Measurements from ENCODE around the gene UTS2R. TPM values are rescaled to one million over a fixed set of nuclear protein-coding genes. Genes with fewer than 3 reads are reported as not detected.
A peak's percentile ranks its signal among the peaks of the same experiment; 100 is the strongest.

UTS2R gene
- total RNA-seq, 2 donors from 2014 or later, result not detected

GRCh38 chr17:82351254-82351712 is 20.3 kb upstream of the UTS2R start:
- Histone ChIP-seq H3K4me3 (no peak overlapping the region), H3K27ac (no peak overlapping the region), H3K36me3 (replicated peaks in 1 of 2; ENCODE audit: insufficient read depth in 1 of 2, low read depth in 2 of 2) (no peaks in the 10 kb centered on the region), H3K4me1 (peaks cover 10% of the 10 kb centered on the region), H3K9me3 (no peaks in the 10 kb centered on the region), H3K27me3 (no peaks in the 10 kb centered on the region)
- no peak for ATAC-seq
- 45 to 52% methylated on average over 4 to 21 of the region's 21 CpGs for WGBS, 2 donors
- intact Hi-C loops (cut with DNase I), result loop anchor here (5.0 kb wide), 2 partner anchors 206 to 426 kb away; no protein-coding TSS in a partner anchor
- DNase-seq, result no peak
- TF ChIP-seq POLR2A (IDR thresholded peaks at IDR 0.05) (no peak), CTCF (IDR thresholded peaks at IDR 0.05) (no peak)

GRCh38 chr17:82351713-82352488 is 19.7 kb upstream of the UTS2R start:
- WGBS, 2 donors, result 28 to 33% methylated on average over 8 to 26 of the region's 26 CpGs
- no peak overlapping the region for H3K4me3 ChIP-seq
- peak; percentile 82 for ATAC-seq

GRCh38 chr17:82353484-82353883 is 18.1 kb upstream of the UTS2R start:
- ATAC-seq (no peak), DNase-seq (no peak)
- 74 to 100% methylated on average over 2 to 5 of the region's 8 CpGs for WGBS, 2 donors
- Histone ChIP-seq H3K9me3 (no peaks in the 10 kb centered on the region), H3K27ac (no peak overlapping the region), H3K36me3 (replicated peaks in 1 of 2; ENCODE audit: insufficient read depth in 1 of 2, low read depth in 2 of 2) (no peaks in the 10 kb centered on the region), H3K4me3 (no peak overlapping the region), H3K4me1 (peaks cover 23% of the 10 kb centered on the region), H3K27me3 (no peaks in the 10 kb centered on the region)
- intact Hi-C loops (cut with DNase I), result loop anchor here (5.0 kb wide), 2 partner anchors 204 to 424 kb away; no protein-coding TSS in a partner anchor
- no peak for TF ChIP-seq POLR2A (IDR thresholded peaks at IDR 0.05)
- no peak for TF ChIP-seq CTCF (IDR thresholded peaks at IDR 0.05)

More at GRCh38 chr17:82351713-82352488, 19.7 kb upstream of the UTS2R start:
- peak; percentile 88 to 91 (median 90) for DNase-seq
- Histone ChIP-seq H3K27me3 (no peaks in the 10 kb centered on the region), H3K36me3 (replicated peaks in 1 of 2; ENCODE audit: insufficient read depth in 1 of 2, low read depth in 2 of 2) (no peaks in the 10 kb centered on the region), H3K4me1 (peaks cover 16% of the 10 kb centered on the region), H3K9me3 (no peaks in the 10 kb centered on the region), H3K27ac (no peak overlapping the region)
- intact Hi-C loops (cut with DNase I), result loop anchor here (5.0 kb wide), 2 partner anchors 205 to 425 kb away; no protein-coding TSS in a partner anchor
- no peak for TF ChIP-seq POLR2A (IDR thresholded peaks at IDR 0.05)
- TF ChIP-seq CTCF (IDR thresholded peaks at IDR 0.05), result peak; percentile 92 to 97 (median 94)

- ATAC-seq, result no peak
- TF ChIP-seq POLR2A (IDR thresholded peaks at IDR 0.05) (no peak), CTCF (IDR thresholded peaks at IDR 0.05) (no peak)
- DNase-seq, result no peak
- Histone ChIP-seq H3K27ac (no peak overlapping the region), H3K27me3 (no peaks in the 10 kb centered on the region), H3K9me3 (no peaks in the 10 kb centered on the region), H3K4me3 (no peak overlapping the region), H3K36me3 (replicated peaks in 1 of 2; ENCODE audit: insufficient read depth in 1 of 2, low read depth in 2 of 2) (no peaks in the 10 kb centered on the region), H3K4me1 (peaks cover 23% of the 10 kb centered on the region)
- intact Hi-C loops (cut with DNase I), result loop anchor here (5.0 kb wide), 2 partner anchors 202 to 422 kb away; no protein-coding TSS in a partner anchor
- 74 to 88% methylated on average over 5 to 7 of the region's 7 CpGs for WGBS, 2 donors
Observed at GRCh38 chr17:82354804-82355308, 16.7 kb upstream of the UTS2R start.

Measured in body of pancreas (tissue), 4 donors.